ENCODE measurements around the gene LAGE3. TPM values are rescaled to one million over a fixed set of nuclear protein-coding genes. Genes with fewer than 3 reads are reported as not detected.

Gene LAGE3
- total RNA-seq, 1 donor from 2014 or later = 15.1 TPM

- Histone ChIP-seq H3K27me3 (no peaks in the 10 kb centered on the region), H3K36me3 (peaks cover 5% of the 10 kb centered on the region), H3K4me3 (no peak overlapping the region), H3K27ac (no peak overlapping the region), H3K4me1 (no peaks in the 10 kb centered on the region), H3K9me3 (no peaks in the 10 kb centered on the region)
- ATAC-seq (no peak), DNase-seq (no peak)
- TF ChIP-seq CTCF (IDR thresholded peaks at IDR 0.05) = no peak
- intact Hi-C loops (cut with DNase I) = no loop called here
Observed at GRCh38 chrX:154470914-154471568, 8.0 kb downstream of the LAGE3 start.

DNA sequence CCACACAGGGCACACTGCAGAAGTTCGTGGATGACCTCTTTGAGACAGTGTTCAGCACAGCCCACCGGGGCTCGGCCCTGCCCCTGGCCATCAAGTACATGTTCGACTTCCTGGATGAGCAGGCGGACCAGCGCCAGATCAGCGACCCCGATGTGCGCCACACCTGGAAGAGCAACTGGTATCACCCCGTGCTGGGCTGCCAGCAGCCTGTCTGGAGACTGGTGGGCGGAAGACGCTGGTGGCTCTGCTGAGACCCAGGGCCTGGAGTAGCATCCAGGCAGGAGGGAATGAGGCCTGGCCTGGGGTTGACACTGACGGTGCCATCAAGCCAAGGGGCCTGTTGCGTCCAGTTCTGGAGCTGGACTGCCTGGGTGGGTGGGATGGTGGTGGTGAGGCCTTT is 8.6 kb downstream of the LAGE3 start:
- intact Hi-C loops (cut with DNase I) = no loop called here
- Histone ChIP-seq H3K4me3 (no peak overlapping the region), H3K36me3 (peaks cover 5% of the 10 kb centered on the region), H3K27ac (no peak overlapping the region), H3K4me1 (no peaks in the 10 kb centered on the region), H3K27me3 (no peaks in the 10 kb centered on the region), H3K9me3 (no peaks in the 10 kb centered on the region)
- no peak for DNase-seq
- TF ChIP-seq CTCF (IDR thresholded peaks at IDR 0.05) = no peak
- ATAC-seq = no peak

- peaks cover 5% of the 10 kb centered on the region for H3K36me3 ChIP-seq
- ATAC-seq (no peak), DNase-seq (no peak)
- H3K4me1 ChIP-seq = no peaks in the 10 kb centered on the region
- no peaks in the 10 kb centered on the region for H3K9me3 ChIP-seq
- H3K4me3 ChIP-seq = no peak overlapping the region
- intact Hi-C loops (cut with DNase I) = no loop called here
- no peak for TF ChIP-seq CTCF (IDR thresholded peaks at IDR 0.05)
- H3K27ac ChIP-seq = no peak overlapping the region
- H3K27me3 ChIP-seq = no peaks in the 10 kb centered on the region
Observed at GRCh38 chrX:154469880-154470279, 9.2 kb downstream of the LAGE3 start.

DNA sequence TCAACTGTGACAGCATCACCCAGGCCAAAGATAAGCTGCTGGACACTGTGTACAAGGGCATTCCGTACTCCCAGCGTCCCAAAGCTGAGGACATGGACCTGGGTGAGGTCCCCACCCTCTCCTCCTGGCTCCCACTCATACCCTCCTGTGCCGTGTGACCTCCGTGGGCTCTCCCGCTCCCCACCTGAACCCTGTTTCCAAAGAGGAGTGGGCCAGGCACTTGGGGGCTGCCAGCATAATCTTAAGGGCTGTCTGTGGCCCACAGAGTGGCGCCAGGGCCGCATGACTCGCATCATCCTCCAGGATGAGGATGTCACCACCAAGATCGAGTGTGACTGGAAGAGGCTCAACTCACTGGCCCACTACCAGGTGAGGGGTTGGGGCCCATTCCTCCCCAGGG is 10.0 kb downstream of the LAGE3 start:
- peaks cover 5% of the 10 kb centered on the region for H3K36me3 ChIP-seq

DNA sequence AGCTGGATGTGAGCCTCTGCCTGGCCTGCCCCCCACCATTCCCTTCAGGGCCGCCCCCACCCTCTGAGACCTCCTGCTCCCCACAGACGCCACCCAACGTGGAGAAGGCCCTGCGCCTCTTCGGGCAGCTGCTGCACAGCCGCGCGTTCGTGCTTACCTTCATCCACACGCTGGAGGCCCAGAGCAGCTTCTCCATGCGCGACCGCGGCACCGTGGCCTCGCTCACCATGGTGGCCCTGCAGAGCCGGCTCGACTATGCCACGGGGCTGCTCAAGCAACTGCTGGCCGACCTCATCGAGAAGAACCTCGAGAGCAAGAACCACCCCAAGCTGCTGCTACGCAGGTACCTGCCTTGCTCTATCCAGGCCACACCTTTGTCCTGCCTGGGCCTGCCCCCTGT is 10.9 kb downstream of the LAGE3 start:
- no peak for DNase-seq

More for the DNA sequence above, 10.0 kb downstream of the LAGE3 start:
- no peak overlapping the region for H3K4me3 ChIP-seq
- no peak for ATAC-seq
- H3K27me3 ChIP-seq = no peaks in the 10 kb centered on the region
- no peak overlapping the region for H3K27ac ChIP-seq
- H3K9me3 ChIP-seq = no peaks in the 10 kb centered on the region
- intact Hi-C loops (cut with DNase I) = no loop called here
- TF ChIP-seq CTCF (IDR thresholded peaks at IDR 0.05) = no peak
- no peak for DNase-seq
- no peaks in the 10 kb centered on the region for H3K4me1 ChIP-seq

More for the DNA sequence above, 10.9 kb downstream of the LAGE3 start:
- no peaks in the 10 kb centered on the region for H3K27me3 ChIP-seq
- no peak for ATAC-seq
- no peak overlapping the region for H3K4me3 ChIP-seq
- H3K36me3 ChIP-seq = peaks cover 5% of the 10 kb centered on the region
- TF ChIP-seq CTCF (IDR thresholded peaks at IDR 0.05) = no peak
- H3K4me1 ChIP-seq = no peaks in the 10 kb centered on the region
- no peak overlapping the region for H3K27ac ChIP-seq
- intact Hi-C loops (cut with DNase I) = no loop called here
- H3K9me3 ChIP-seq = no peaks in the 10 kb centered on the region
